NT2/D1 (cell line): ENCODE measurements around the gene PRM1.

Experiments used
- SUZ12 ChIP-seq: IDR thresholded peaks from 2 replicates; pipeline ENCODE4 v1.6.1; 2011; ENCODE audit not compliant: insufficient read length, insufficient read depth; ENCODE audit errors: extremely low read depth
- YY1 ChIP-seq: IDR thresholded peaks from 2 replicates; pipeline ENCODE4 v1.6.1; 2011; ENCODE audit not compliant: insufficient read length, insufficient read depth
- ZNF274 ChIP-seq: IDR thresholded peaks from 2 replicates; pipeline ENCODE4 v1.6.1; 2011; ENCODE audit warnings: mild to moderate bottlenecking, low read depth, low read length

DNA sequence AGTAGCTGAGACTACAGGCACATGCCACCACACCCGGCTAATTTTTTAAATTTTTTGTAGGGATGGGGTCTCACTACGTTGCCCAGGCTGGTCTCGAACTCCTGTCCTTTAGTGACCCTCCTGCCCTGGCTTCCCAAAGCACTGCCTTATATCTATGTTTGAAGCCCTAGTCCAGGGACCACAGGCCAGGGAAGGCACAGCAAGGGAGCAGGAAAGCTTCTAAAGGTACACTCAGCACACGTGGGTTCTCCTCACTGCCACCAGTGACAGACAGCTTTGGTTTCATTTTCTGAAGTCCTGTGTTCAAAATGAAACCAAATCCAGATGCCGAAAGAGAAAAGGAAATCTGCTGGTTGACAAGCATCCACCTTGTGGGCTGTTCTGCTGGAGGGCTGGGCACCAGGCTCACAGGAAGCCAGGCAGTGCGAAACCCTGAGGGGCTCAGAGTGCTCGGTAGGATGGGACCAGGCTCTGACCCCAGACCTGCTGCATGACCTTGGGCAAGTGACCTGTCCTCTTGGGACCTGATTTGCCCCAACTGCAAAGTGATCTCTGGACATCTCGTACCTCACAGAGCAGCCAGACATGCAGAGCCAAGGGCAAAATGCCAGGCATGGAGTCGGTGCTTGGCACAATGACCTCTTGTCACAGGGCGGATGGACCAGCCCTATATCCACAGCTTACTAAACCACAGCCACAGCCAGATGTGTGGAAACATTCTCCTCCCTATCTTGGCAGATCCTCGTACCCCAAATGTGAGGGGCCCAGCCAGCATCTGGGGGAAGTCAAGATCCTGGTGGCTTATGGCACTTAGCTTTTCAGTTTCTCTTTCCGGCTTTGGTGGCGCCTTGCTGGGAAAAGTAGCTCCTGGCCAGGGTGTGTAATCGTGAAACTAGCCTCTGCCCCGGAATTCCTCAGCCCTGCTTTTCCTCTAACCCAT lies 22.3 kb downstream of the PRM1 start:
- TF ChIP-seq YY1 (no peak), ZNF274 (no peak), SUZ12 (no peak)
